ENCODE data around the gene RANBP1.

GRCh38 chr22:20083891-20084546 is 31.9 kb upstream of the RANBP1 start:
- TF ChIP-seq POLR2A (IDR thresholded peaks at IDR 0.05): no peak
- TF ChIP-seq CTCF (IDR thresholded peaks at IDR 0.05): no peak

All from adrenal gland (tissue), 5 donors.